Suppressor macrophage treated with lipopolysaccharide for 1 hour (primary cell): ENCODE measurements around the gene KLHL29.
A peak's percentile ranks its signal among the peaks of the same experiment; 100 is the strongest.

ENCODE experiments used
- DNase-seq, 3 donors: peaks; one replicate each; pipeline ENCODE4 v3.0.0-alpha.2; 2020 to 2022

Gene KLHL29

GRCh38 chr2:23645230-23645808 lies 260.3 kb downstream of the KLHL29 start:
- no peak for DNase-seq

- no peak for DNase-seq
Measured at GRCh38 chr2:23647563-23647962, 262.6 kb downstream of the KLHL29 start.

- no peak for DNase-seq
Measured at GRCh38 chr2:23649303-23649702, 264.3 kb downstream of the KLHL29 start.

GRCh38 chr2:23649819-23650218 lies 264.8 kb downstream of the KLHL29 start:
- DNase-seq, result no peak

GRCh38 chr2:23651187-23652080 lies 266.5 kb downstream of the KLHL29 start:
- peak; percentile 17 to 23 (median 22) for DNase-seq

- DNase-seq, result no peak
Measured at GRCh38 chr2:23653326-23653725, 268.3 kb downstream of the KLHL29 start.

GRCh38 chr2:23654756-23655155 lies 269.8 kb downstream of the KLHL29 start:
- DNase-seq, result no peak

- no peak for DNase-seq
Measured at GRCh38 chr2:23655934-23656596, 271.1 kb downstream of the KLHL29 start.

- DNase-seq, result no peak
Measured at GRCh38 chr2:23656597-23656973, 271.6 kb downstream of the KLHL29 start.

- DNase-seq, result no peak
Measured at GRCh38 chr2:23657371-23657770, 272.4 kb downstream of the KLHL29 start.

- no peak for DNase-seq
Measured at GRCh38 chr2:23657934-23658333, 273.0 kb downstream of the KLHL29 start.

- DNase-seq, result peak; percentile 69 to 80 (median 76)
Measured at GRCh38 chr2:23658466-23658942, 273.5 kb downstream of the KLHL29 start.

- DNase-seq, result no peak
Measured at GRCh38 chr2:23659328-23659727, 274.3 kb downstream of the KLHL29 start.

GRCh38 chr2:23659773-23660172 lies 274.8 kb downstream of the KLHL29 start:
- DNase-seq, result no peak

GRCh38 chr2:23660237-23660636 lies 275.3 kb downstream of the KLHL29 start:
- DNase-seq, result no peak

GRCh38 chr2:23661276-23662050 lies 276.5 kb downstream of the KLHL29 start:
- no peak for DNase-seq

- no peak for DNase-seq
Measured at GRCh38 chr2:23662466-23662865, 277.5 kb downstream of the KLHL29 start.

- peak in 2 of 3 donors; percentile 13 to 50 for DNase-seq
Measured at GRCh38 chr2:23662941-23663920, 278.3 kb downstream of the KLHL29 start.

- DNase-seq, result no peak
Measured at GRCh38 chr2:23664066-23664788, 279.2 kb downstream of the KLHL29 start.

- no peak for DNase-seq
Measured at GRCh38 chr2:23666241-23666979, 281.4 kb downstream of the KLHL29 start.
